Measurements from ENCODE around the gene PERM1. TPM values are rescaled to one million over a fixed set of nuclear protein-coding genes. Genes with fewer than 3 reads are reported as not detected.

Gene PERM1
- total and polyA plus RNA-seq, 9 of the 15 experiments (the other 6 are each of a cell fraction or from before 2014, with no cell fraction given) = not detected

DNA sequence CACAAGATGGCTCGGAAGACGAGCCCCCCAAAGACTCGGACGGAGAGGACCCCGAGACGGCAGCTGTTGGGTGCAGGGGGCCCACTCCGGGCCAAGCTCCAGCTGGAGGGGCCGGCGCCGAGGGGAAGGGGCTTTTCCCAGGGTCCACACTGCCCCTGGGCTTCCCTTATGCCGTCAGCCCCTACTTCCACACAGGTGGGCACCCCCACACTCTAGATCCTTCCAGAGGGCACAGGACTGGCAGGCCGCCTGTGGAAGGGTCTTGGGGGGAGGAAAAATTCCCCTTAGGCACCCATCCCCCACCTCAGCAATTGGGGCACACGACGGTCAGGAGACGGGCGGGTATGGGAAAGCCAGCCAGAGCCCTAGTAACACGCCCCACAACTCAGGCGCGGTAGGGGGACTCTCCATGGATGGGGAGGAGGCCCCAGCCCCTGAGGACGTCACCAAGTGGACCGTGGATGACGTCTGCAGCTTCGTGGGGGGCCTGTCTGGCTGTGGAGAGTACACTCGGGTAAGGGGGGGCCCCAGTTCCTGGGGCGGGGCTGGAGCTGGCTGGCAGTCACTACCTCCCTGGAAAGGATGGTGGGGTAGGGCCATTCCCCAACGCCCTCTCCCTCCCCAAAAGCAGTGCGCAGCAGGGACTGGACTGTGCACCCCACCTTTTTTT, 38.9 kb downstream of the PERM1 start (continued):
- TF ChIP-seq CHD2 (IDR thresholded peaks at IDR 0.05; ENCODE audit: low read depth, low read length) = peak; percentile 37
- TF ChIP-seq POLR2AphosphoS2 (IDR thresholded peaks at IDR 0.05; ENCODE audit: low read length) = peak; percentile 88
- TF ChIP-seq ZBTB1 (CRISPR knock-in tag; IDR thresholded peaks at IDR 0.05; ENCODE audit: borderline replicate concordance, low read depth) = no peak
- TF ChIP-seq POLR2G (IDR thresholded peaks at IDR 0.05; ENCODE audit: low read depth, low read length) = peak; percentile 75
- TF ChIP-seq CREM (IDR thresholded peaks at IDR 0.05; ENCODE audit: low read depth) = peak; percentile 74
- TF ChIP-seq, protein P1, sequence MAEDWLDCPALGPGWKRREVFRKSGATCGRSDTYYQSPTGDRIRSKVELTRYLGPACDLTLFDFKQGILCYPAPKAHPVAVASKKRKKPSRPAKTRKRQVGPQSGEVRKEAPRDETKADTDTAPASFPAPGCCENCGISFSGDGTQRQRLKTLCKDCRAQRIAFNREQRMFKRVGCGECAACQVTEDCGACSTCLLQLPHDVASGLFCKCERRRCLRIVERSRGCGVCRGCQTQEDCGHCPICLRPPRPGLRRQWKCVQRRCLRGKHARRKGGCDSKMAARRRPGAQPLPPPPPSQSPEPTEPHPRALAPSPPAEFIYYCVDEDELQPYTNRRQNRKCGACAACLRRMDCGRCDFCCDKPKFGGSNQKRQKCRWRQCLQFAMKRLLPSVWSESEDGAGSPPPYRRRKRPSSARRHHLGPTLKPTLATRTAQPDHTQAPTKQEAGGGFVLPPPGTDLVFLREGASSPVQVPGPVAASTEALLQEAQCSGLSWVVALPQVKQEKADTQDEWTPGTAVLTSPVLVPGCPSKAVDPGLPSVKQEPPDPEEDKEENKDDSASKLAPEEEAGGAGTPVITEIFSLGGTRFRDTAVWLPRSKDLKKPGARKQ (CRISPR knock-in tag; IDR thresholded peaks at IDR 0.05) = no peak

GRCh38 chr1:942411-942821, 39.5 kb downstream of the PERM1 start:
- ATAC-seq = peak; percentile 1; the same call in 1 of the 3 replicates
- TF ChIP-seq KDM1A (IDR thresholded peaks at IDR 0.05) (no peak), CC2D1A (IDR thresholded peaks at IDR 0.05) (no peak), CEBPZ (IDR thresholded peaks at IDR 0.05; ENCODE audit: borderline replicate concordance, low read depth, low read length) (no peak), GMEB1 (CRISPR knock-in tag; IDR thresholded peaks at IDR 0.05) (no peak), YY1 (IDR thresholded peaks at IDR 0.05; ENCODE audit: borderline replicate concordance in 1 of 3, control insufficient read depth in 1 of 3, extremely low read depth in 1 of 3, insufficient read depth in 3 of 3, insufficient read length in 1 of 3, insufficient replicate concordance in 2 of 3, low read depth in 1 of 3, low read length in 2 of 3) (no peak)

More at GRCh38 chr1:942411-942821, 39.5 kb downstream of the PERM1 start:
- FAIRE-seq (no peak), DNase-seq (ENCODE audit: extremely low read depth in 1 of 4, low spot score in 3 of 4) (peak; percentile 47 to 61 (median 54))
- ChIA-PET CTCF (ENCODE audit: low intra/inter-chr PET ratio) (no interaction called here), POLR2A (interaction anchor here (0.6 to 1.4 kb wide), 7 partner anchors 10 to 145 kb away, joined by 3 to 6 read pairs (median 3); partner anchors contain the start of gene PLEKHN1)
- Histone ChIP-seq H3K79me2 (ENCODE audit: control insufficient read depth, insufficient read depth, low read length) (no peaks in the 10 kb centered on the region), H3K27me3 (ENCODE audit: control insufficient read depth in 2 of 2, insufficient read depth in 2 of 2, low read length in 2 of 2) (no peaks in the 10 kb centered on the region), H3K4me2 (ENCODE audit: insufficient read depth, low read length) (no peak overlapping the region), H4K20me1 (replicated peaks; ENCODE audit: control insufficient read depth, insufficient read depth, low read length) (peaks cover 21% of the 10 kb centered on the region; the same call in 1 of the 2 replicates), H3K27ac (ENCODE audit: extremely low read depth, low read depth, low read length) (no peak overlapping the region), H3K4me3 (peak overlapping the region; percentile 29; the same call in 1 of the 2 replicates), H3K9me3 (replicated peaks; ENCODE audit: control insufficient read depth, insufficient read depth, low read depth, low read length) (no peaks in the 10 kb centered on the region), H3K9ac (ENCODE audit: insufficient read depth in 1 of 2, low read depth in 2 of 2, low read length in 2 of 2) (peak overlapping the region in 1 of 2 experiments; percentile 76; a peak in 2 of 4 replicates), H3K4me1 (replicated peaks in 1 of 2; ENCODE audit: control insufficient read depth in 2 of 2, insufficient read depth in 2 of 2, low read length in 2 of 2) (peaks cover 28 to 92% of the 10 kb centered on the region in 2 experiments), H3K36me3 (ENCODE audit: control insufficient read depth, insufficient read depth, low read length) (peaks cover 38% of the 10 kb centered on the region; the same call in 2 of the 3 replicates), H3K9me1 (ENCODE audit: control insufficient read depth, insufficient read depth, low read length) (no peaks in the 10 kb centered on the region), H2AFZ (ENCODE audit: low read depth, low read length) (no peak overlapping the region)
- intact Hi-C loops (cut with micrococcal nuclease) (no loop called here), in situ Hi-C loops (cut with MboI) (no loop called here)
- BruUV-seq (replicated peaks) = no TSS peak
- WGBS (ENCODE audit: insufficient coverage, low coverage, missing lambda C conversion rate) = 3% methylated on average over 24 of the region's 48 CpGs

All from K562 (cell line).